Parathyroid adenoma (tissue), 2 donors: ENCODE results near the gene MS4A14.

Experiments used
- H2AFZ ChIP-seq: fragments of 300-600 bp; sonication (generic); one replicate; pipeline ENCODE4 v1.7.0; 2017; ENCODE audit warnings: antibody characterized with exemption, mild to moderate bottlenecking
- H3K27ac ChIP-seq: fragments of 300-600 bp; sonication (generic); one replicate; pipeline ENCODE4 v1.7.0; 2017
- H3K27me3 ChIP-seq: fragments of 300-600 bp; sonication (generic); one replicate; pipeline ENCODE4 v1.7.0; 2017; ENCODE audit warnings: low read length; ENCODE audit not compliant: control insufficient read depth, insufficient read depth
- H3K36me3 ChIP-seq: fragments of 300-600 bp; sonication (generic); one replicate; pipeline ENCODE4 v1.7.0; 2017; ENCODE audit warnings: low read length; ENCODE audit not compliant: control insufficient read depth, insufficient read depth
- H3K4me1 ChIP-seq: fragments of 300-600 bp; sonication (generic); one replicate; pipeline ENCODE4 v1.7.0; 2017; ENCODE audit warnings: control low read depth
- H3K4me2 ChIP-seq: fragments of 300-600 bp; sonication (generic); one replicate; pipeline ENCODE4 v1.7.0; 2017; ENCODE audit warnings: low read length
- H3K4me3 ChIP-seq: fragments of 300-600 bp; sonication (generic); one replicate; pipeline ENCODE4 v1.7.0; 2017; ENCODE audit warnings: low read depth, low read length
- H3K79me2 ChIP-seq: fragments of 300-600 bp; sonication (generic); one replicate; pipeline ENCODE4 v1.7.0; 2017; ENCODE audit warnings: control low read depth
- H3K9ac ChIP-seq: fragments of 300-600 bp; sonication (generic); one replicate; pipeline ENCODE4 v1.7.0; 2017; ENCODE audit warnings: mild to moderate bottlenecking
- H3K9me3 ChIP-seq: fragments of 300-600 bp; sonication (generic); one replicate; pipeline ENCODE4 v1.7.0; 2017; ENCODE audit warnings: low read length; ENCODE audit not compliant: control insufficient read depth
- TF ChIP-seq, protein P1 (sequence below): fragments of 300-600 bp; sonication (generic); IDR thresholded peaks from one replicate; pipeline ENCODE4 v1.7.0; 2017; ENCODE audit warnings: antibody characterized with exemption, mild to moderate bottlenecking
- donor health status: primary hyperparathyroidism.

Gene MS4A14

DNA sequence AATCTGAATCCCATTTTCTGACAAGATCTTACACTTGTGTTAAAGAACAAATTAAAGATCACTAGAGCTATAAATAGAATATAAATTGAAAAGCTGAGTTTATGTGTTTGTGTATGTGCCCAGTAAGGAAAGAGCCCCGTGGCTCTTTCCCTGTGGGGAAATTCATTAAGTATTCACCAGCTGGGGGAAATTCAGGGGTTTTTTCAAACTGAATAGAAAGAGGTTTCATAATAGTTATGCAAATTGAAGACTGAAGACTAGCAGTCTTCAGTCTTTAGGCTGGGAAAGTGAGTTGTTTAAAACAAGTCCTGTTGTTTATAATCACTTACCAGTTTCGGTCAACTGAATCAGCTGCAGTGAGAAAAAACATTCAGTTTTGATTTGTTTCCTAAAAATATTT lies 29.2 kb upstream of the MS4A14 start:
- Histone ChIP-seq H3K4me3 (no peak overlapping the region), H3K79me2 (no peaks in the 10 kb centered on the region), H3K9me3 (no peaks in the 10 kb centered on the region), H3K9ac (no peak overlapping the region), H3K36me3 (no peaks in the 10 kb centered on the region), H3K27ac (no peak overlapping the region), H3K27me3 (no peaks in the 10 kb centered on the region), H3K4me1 (no peaks in the 10 kb centered on the region), H2AFZ (no peak overlapping the region), H3K4me2 (no peak overlapping the region)
- TF ChIP-seq, protein P1, sequence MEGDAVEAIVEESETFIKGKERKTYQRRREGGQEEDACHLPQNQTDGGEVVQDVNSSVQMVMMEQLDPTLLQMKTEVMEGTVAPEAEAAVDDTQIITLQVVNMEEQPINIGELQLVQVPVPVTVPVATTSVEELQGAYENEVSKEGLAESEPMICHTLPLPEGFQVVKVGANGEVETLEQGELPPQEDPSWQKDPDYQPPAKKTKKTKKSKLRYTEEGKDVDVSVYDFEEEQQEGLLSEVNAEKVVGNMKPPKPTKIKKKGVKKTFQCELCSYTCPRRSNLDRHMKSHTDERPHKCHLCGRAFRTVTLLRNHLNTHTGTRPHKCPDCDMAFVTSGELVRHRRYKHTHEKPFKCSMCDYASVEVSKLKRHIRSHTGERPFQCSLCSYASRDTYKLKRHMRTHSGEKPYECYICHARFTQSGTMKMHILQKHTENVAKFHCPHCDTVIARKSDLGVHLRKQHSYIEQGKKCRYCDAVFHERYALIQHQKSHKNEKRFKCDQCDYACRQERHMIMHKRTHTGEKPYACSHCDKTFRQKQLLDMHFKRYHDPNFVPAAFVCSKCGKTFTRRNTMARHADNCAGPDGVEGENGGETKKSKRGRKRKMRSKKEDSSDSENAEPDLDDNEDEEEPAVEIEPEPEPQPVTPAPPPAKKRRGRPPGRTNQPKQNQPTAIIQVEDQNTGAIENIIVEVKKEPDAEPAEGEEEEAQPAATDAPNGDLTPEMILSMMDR: no peak

DNA sequence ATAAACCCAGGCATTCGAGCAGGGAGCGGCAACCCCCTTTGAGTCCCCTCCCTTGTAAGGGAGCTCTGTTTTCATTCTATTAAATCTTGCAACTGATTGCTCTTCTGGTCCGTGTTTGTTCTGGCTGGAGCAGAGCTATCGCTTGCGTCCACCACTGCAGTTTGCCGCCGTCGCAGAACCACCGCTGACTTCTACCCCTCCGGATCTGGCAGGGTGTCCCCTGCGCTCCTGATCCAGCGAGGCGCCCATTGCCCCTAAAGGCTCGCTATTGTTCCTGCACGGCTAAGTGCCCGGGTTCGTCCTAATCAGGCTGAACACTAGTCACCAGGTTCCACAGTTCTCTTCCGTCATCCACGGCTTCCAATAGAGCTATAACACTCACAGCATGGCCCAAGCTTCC lies 28.4 kb upstream of the MS4A14 start:
- Histone ChIP-seq H3K4me1 (no peaks in the 10 kb centered on the region), H2AFZ (no peak overlapping the region), H3K27me3 (no peaks in the 10 kb centered on the region), H3K27ac (no peak overlapping the region), H3K4me3 (no peak overlapping the region), H3K36me3 (no peaks in the 10 kb centered on the region), H3K4me2 (no peak overlapping the region), H3K9me3 (no peaks in the 10 kb centered on the region), H3K9ac (no peak overlapping the region), H3K79me2 (no peaks in the 10 kb centered on the region)
- TF ChIP-seq, protein P1: no peak

DNA sequence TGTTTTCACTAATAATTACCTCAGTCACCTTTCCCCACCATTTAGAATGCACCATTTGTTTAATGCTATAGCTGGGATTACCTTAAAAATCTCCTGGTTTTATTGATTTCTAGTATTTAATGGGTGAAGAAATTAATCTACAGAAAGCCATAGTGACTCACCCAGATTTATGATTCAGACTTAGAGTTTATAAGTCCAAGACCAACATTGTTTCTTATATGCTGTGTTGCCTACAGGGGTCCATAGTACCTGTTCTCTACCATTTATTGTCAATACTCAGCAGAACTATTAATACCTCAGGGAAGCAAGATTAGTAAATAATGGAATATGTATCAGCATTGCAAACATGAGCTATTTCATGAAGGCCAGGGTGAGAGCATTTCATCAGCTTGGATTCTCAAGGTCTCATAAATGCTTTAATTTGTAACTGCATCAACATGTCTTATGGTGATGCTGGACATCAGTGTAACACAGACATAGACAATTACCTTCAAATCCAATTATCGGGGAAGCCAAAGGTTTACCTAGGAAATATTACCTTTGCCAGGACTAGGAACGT lies 25.9 kb upstream of the MS4A14 start:
- H3K27me3 ChIP-seq: no peaks in the 10 kb centered on the region
- no peak overlapping the region for H3K4me3 ChIP-seq
- H3K36me3 ChIP-seq: no peaks in the 10 kb centered on the region
- H3K4me2 ChIP-seq: no peak overlapping the region
- H2AFZ ChIP-seq: no peak overlapping the region
- no peaks in the 10 kb centered on the region for H3K4me1 ChIP-seq
- TF ChIP-seq, protein P1: no peak
- no peak overlapping the region for H3K27ac ChIP-seq
- no peaks in the 10 kb centered on the region for H3K79me2 ChIP-seq
- H3K9me3 ChIP-seq: no peaks in the 10 kb centered on the region
- H3K9ac ChIP-seq: no peak overlapping the region

DNA sequence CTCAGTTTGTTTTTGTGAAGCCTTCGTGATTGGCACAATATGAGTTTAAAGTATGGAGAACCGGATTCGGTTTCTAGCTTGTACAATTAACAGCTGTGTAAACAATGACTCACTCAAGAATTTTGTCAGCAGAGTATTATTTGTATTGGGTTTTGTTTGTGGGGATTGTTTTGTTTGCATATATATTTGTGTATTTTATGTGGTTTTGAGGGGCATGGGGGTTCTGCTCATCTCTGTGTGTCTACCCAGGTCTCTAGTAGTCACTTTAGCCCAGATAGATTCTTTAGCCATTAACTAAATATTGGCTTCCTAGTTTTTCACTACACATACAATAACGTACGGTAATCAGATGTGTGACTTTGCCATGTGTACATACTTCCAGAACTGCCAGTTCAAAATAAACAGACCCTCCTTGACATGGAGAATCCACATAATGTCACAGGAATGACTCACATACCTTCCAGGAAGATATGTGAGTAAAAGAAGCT lies 25.4 kb upstream of the MS4A14 start:
- H3K4me1 ChIP-seq: no peaks in the 10 kb centered on the region
- no peak overlapping the region for H3K4me3 ChIP-seq
- no peaks in the 10 kb centered on the region for H3K36me3 ChIP-seq
- no peak overlapping the region for H3K4me2 ChIP-seq
- H3K79me2 ChIP-seq: no peaks in the 10 kb centered on the region
- TF ChIP-seq, protein P1: no peak
- no peaks in the 10 kb centered on the region for H3K9me3 ChIP-seq
- no peak overlapping the region for H3K9ac ChIP-seq
- H2AFZ ChIP-seq: no peak overlapping the region
- no peak overlapping the region for H3K27ac ChIP-seq
- H3K27me3 ChIP-seq: no peaks in the 10 kb centered on the region

DNA sequence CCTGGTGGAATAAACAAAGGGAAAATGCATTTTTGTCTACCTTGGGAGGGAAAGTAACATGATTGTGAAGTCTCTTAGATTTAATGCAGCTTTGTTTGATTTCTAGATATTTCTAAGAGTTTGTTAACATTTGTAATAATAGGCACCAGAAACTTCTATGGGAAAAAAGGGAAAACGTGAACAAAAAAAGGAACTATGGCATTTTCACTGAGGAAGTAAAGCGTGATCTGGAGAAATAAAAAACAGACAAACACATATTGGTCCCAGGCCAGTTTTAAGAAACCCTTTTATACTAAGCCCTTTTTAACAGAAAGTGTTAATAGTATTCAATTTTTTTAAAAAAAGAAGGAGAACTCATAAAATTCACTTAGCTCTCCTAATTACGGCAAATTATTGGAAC lies 24.9 kb upstream of the MS4A14 start:
- Histone ChIP-seq H3K79me2 (no peaks in the 10 kb centered on the region), H3K4me3 (no peak overlapping the region), H2AFZ (no peak overlapping the region), H3K9ac (no peak overlapping the region), H3K27me3 (no peaks in the 10 kb centered on the region), H3K9me3 (no peaks in the 10 kb centered on the region), H3K36me3 (no peaks in the 10 kb centered on the region), H3K27ac (no peak overlapping the region), H3K4me1 (no peaks in the 10 kb centered on the region), H3K4me2 (no peak overlapping the region)
- TF ChIP-seq, protein P1: no peak
